ENCODE results near the gene FRS3. TPM values are rescaled to one million over a fixed set of nuclear protein-coding genes. Genes with fewer than 3 reads are reported as not detected.

FRS3 gene
- total and polyA plus RNA-seq, 2 experiments from 2014 or later = 1.3 to 3.3 TPM

GRCh38 chr6:41731561-41732086 is 48.1 kb downstream of the FRS3 start (continued):
- TF ChIP-seq JUNB (IDR thresholded peaks at IDR 0.05; ENCODE audit: unreplicated experiment) = no peak
- TF ChIP-seq, protein P1, sequence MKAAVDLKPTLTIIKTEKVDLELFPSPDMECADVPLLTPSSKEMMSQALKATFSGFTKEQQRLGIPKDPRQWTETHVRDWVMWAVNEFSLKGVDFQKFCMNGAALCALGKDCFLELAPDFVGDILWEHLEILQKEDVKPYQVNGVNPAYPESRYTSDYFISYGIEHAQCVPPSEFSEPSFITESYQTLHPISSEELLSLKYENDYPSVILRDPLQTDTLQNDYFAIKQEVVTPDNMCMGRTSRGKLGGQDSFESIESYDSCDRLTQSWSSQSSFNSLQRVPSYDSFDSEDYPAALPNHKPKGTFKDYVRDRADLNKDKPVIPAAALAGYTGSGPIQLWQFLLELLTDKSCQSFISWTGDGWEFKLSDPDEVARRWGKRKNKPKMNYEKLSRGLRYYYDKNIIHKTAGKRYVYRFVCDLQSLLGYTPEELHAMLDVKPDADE (IDR thresholded peaks at IDR 0.05) = no peak
- TF ChIP-seq, protein P2, sequence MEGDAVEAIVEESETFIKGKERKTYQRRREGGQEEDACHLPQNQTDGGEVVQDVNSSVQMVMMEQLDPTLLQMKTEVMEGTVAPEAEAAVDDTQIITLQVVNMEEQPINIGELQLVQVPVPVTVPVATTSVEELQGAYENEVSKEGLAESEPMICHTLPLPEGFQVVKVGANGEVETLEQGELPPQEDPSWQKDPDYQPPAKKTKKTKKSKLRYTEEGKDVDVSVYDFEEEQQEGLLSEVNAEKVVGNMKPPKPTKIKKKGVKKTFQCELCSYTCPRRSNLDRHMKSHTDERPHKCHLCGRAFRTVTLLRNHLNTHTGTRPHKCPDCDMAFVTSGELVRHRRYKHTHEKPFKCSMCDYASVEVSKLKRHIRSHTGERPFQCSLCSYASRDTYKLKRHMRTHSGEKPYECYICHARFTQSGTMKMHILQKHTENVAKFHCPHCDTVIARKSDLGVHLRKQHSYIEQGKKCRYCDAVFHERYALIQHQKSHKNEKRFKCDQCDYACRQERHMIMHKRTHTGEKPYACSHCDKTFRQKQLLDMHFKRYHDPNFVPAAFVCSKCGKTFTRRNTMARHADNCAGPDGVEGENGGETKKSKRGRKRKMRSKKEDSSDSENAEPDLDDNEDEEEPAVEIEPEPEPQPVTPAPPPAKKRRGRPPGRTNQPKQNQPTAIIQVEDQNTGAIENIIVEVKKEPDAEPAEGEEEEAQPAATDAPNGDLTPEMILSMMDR (conservative IDR thresholded peaks at IDR 0.05; ENCODE audit: low read depth in 2 of 2) = no peak

GRCh38 chr6:41730531-41731436 is 48.9 kb downstream of the FRS3 start:
- H3K4me3 Mint-ChIP-seq = no peak overlapping the region
- Histone ChIP-seq H3K4me3 (no peak overlapping the region), H3K4me1 (ENCODE audit: insufficient read depth) (peaks cover 27% of the 10 kb centered on the region), H2AFZ (no peak overlapping the region), H3F3A (replicated peaks; ENCODE audit: low read depth) (peaks cover 14% of the 10 kb centered on the region), H3K27me3 (ENCODE audit: insufficient read depth) (peaks cover 18% of the 10 kb centered on the region), H3K36me3 (ENCODE audit: insufficient read depth) (no peaks in the 10 kb centered on the region), H3K79me2 (replicated peaks; ENCODE audit: insufficient read depth) (no peaks in the 10 kb centered on the region), H3K9me2 (ENCODE audit: insufficient read depth) (no peaks in the 10 kb centered on the region), H3K4me2 (0 out of 2 replicates have a peak overlapping the region, but pooled peaks have one; percentile 70), H3K27ac (ENCODE audit: low read depth) (no peak overlapping the region), H4K20me1 (replicated peaks; ENCODE audit: insufficient read depth) (no peaks in the 10 kb centered on the region)
- H3K36me3 Mint-ChIP-seq (ENCODE audit: low read depth) = no peaks in the 10 kb centered on the region
- no peaks in the 10 kb centered on the region for H3K9me3 Mint-ChIP-seq
- H3K4me1 Mint-ChIP-seq = peaks cover 46% of the 10 kb centered on the region
- DNase-seq (ENCODE audit: low spot score) (no peak), ATAC-seq (no peak)
- no peak overlapping the region for H3K27ac Mint-ChIP-seq
- peaks cover 22% of the 10 kb centered on the region for H3K27me3 Mint-ChIP-seq (ENCODE audit: insufficient read depth, low read depth, poor library complexity)
- TF ChIP-seq EZH2phosphoT487 (IDR thresholded peaks at IDR 0.05; ENCODE audit: unreplicated experiment) = no peak
- no peak for TF ChIP-seq EZH2 (IDR thresholded peaks at IDR 0.05; ENCODE audit: low read depth, unreplicated experiment)
- no peak for TF ChIP-seq STAT1 (IDR thresholded peaks at IDR 0.05; ENCODE audit: unreplicated experiment)
- TF ChIP-seq JUNB (IDR thresholded peaks at IDR 0.05; ENCODE audit: unreplicated experiment) = no peak
- no peak for TF ChIP-seq ZNF331 (CRISPR knock-in tag; IDR thresholded peaks at IDR 0.05; ENCODE audit: low read depth)
- TF ChIP-seq POLR2AphosphoS5 (IDR thresholded peaks at IDR 0.05; ENCODE audit: low read depth) = no peak
- no peak for TF ChIP-seq CREB1 (CRISPR knock-in tag; IDR thresholded peaks at IDR 0.05; ENCODE audit: low read depth)
- TF ChIP-seq, protein P2 (conservative IDR thresholded peaks at IDR 0.05; ENCODE audit: low read depth in 2 of 2) = no peak
- TF ChIP-seq, protein P1 (IDR thresholded peaks at IDR 0.05) = no peak
- TF ChIP-seq REST (IDR thresholded peaks at IDR 0.05; ENCODE audit: unreplicated experiment) = no peak
- TF ChIP-seq NANOG (IDR thresholded peaks at IDR 0.05; ENCODE audit: borderline replicate concordance) = no peak
- no peak for TF ChIP-seq ZNF114 (CRISPR knock-in tag; IDR thresholded peaks at IDR 0.05)

All from GM23338 (cell line).